GM23248 (cell line): ENCODE results near the gene TEX53. TPM values are rescaled to one million over a fixed set of nuclear protein-coding genes. Genes with fewer than 3 reads are reported as not detected.
A peak's percentile ranks its signal among the peaks of the same experiment; 100 is the strongest.

Experiments
- DNase-seq: peaks from one replicate; pipeline ENCODE4 v3.0.0-alpha.2; 2015
- H2AFZ ChIP-seq: fragments of 200-600 bp; sonication (generic); 2 replicates; pipeline ENCODE4 v1.6.1; 2016; ENCODE audit warnings: antibody characterized with exemption
- H3F3A ChIP-seq: fragments of 200-600 bp; sonication (generic); 2 replicates; pipeline ENCODE4 v1.6.1; 2016; ENCODE audit warnings: mild to moderate bottlenecking, antibody characterized with exemption, mixed run types; ENCODE audit not compliant: insufficient read depth
- H3K27ac ChIP-seq: fragments of 200-600 bp; sonication (generic); 2 replicates; pipeline ENCODE4 v1.5.1; 2016; ENCODE audit warnings: mild to moderate bottlenecking
- H3K27me3 ChIP-seq: fragments of 200-600 bp; sonication (generic); replicated peaks from 2 replicates; pipeline ENCODE4 v1.6.1; 2016; ENCODE audit warnings: mild to moderate bottlenecking; ENCODE audit not compliant: insufficient read depth
- H3K36me3 ChIP-seq: fragments of 200-600 bp; sonication (generic); 2 replicates; pipeline ENCODE4 v1.6.1; 2016; ENCODE audit warnings: low read depth, mild to moderate bottlenecking
- H3K4me1 ChIP-seq: fragments of 200-600 bp; sonication (generic); 2 replicates; pipeline ENCODE4 v1.6.1; 2016; ENCODE audit warnings: mild to moderate bottlenecking; ENCODE audit not compliant: insufficient read depth
- H3K4me2 ChIP-seq: fragments of 200-600 bp; sonication (generic); one replicate; pipeline ENCODE4 v1.6.1; 2016; ENCODE audit warnings: mild to moderate bottlenecking; ENCODE audit not compliant: unreplicated experiment
- H3K4me3 ChIP-seq: fragments of 200-600 bp; sonication (generic); 2 replicates; pipeline ENCODE4 v1.5.1; 2016; ENCODE audit warnings: mild to moderate bottlenecking
- H3K79me2 ChIP-seq: fragments of 200-600 bp; sonication (generic); 2 replicates; pipeline ENCODE4 v1.6.1; 2016; ENCODE audit warnings: mild to moderate bottlenecking; ENCODE audit not compliant: insufficient read depth
- H3K9ac ChIP-seq: fragments of 200-600 bp; sonication (generic); 2 replicates; pipeline ENCODE4 v1.6.1; 2016; ENCODE audit warnings: mild to moderate bottlenecking
- H3K9me2 ChIP-seq: fragments of 200-600 bp; sonication (generic); 2 replicates; pipeline ENCODE4 v1.6.1; 2016; ENCODE audit warnings: mixed run types, mild to moderate bottlenecking, moderate library complexity; ENCODE audit not compliant: insufficient read depth
- H3K9me3 ChIP-seq: fragments of 200-600 bp; sonication (generic); one replicate; pipeline ENCODE4 v1.6.1; 2017; ENCODE audit warnings: low read depth
- H4K20me1 ChIP-seq: fragments of 200-600 bp; sonication (generic); 2 replicates; pipeline ENCODE4 v1.6.0; 2016; ENCODE audit not compliant: insufficient read depth
- EZH2 ChIP-seq: fragments of 200-600 bp; sonication (generic); IDR thresholded peaks from 2 replicates; pipeline ENCODE4 v1.6.1; 2018; ENCODE audit warnings: antibody characterized with exemption, mild to moderate bottlenecking; ENCODE audit not compliant: insufficient read depth, poor library complexity, severe bottlenecking
- EZH2phosphoT487 ChIP-seq: fragments of 200-600 bp; sonication (generic); IDR thresholded peaks from 2 replicates; pipeline ENCODE4 v1.6.1; 2018; ENCODE audit warnings: antibody characterized with exemption, moderate library complexity, mild to moderate bottlenecking, low read depth; ENCODE audit not compliant: insufficient read depth
- WGBS, 2 experiments: methylation state at CpG; one replicate each; pipeline ENCODE4 v1.1.6; 2015 to 2017; ENCODE audit warnings: low lambda C conversion rate in 2 of 2, low coverage in 1 of 2; ENCODE audit errors: missing lambda C conversion rate in 2 of 2; 5-methylcytosine and 5-hydroxymethylcytosine counted together
- in situ Hi-C: fragments of 300-500 bp; cut with MboI; formaldehyde crosslinking; loops from 2 replicates; pipeline ENCODE4 v1.15.0; 2020
- polyA plus RNA-seq: library from polyadenylated mRNA; unstranded; fragments of >200 nt; fragmentation: Nextera tagmentation; extraction: Ambion mirVana; gene quantifications from 2 replicates; pipeline ENCODE4 v1.2.1, GENCODE V29; 2016
- total RNA-seq: library from RNA; depleted of rRNA; stranded (reverse); fragments of >200 nt; shearing (Covaris generic); gene quantifications from 2 replicates; pipeline ENCODE4 v1.2.3, GENCODE V29; 2014

TEX53 gene
- total and polyA plus RNA-seq, 2 experiments from 2014 or later = not detected

- peak overlapping the region; percentile 28 for H2AFZ ChIP-seq
- H3K4me2 ChIP-seq = peak overlapping the region; percentile 27
- no peaks in the 10 kb centered on the region for H3K9me2 ChIP-seq
- H3K27me3 ChIP-seq = no peaks in the 10 kb centered on the region
- TF ChIP-seq EZH2phosphoT487 (no peak), EZH2 (no peak)
- peak overlapping the region; percentile 90 for H3K27ac ChIP-seq
- DNase-seq = peak; percentile 86
- whole genome bisulfite sequencing, 2 experiments = 6 to 9% methylated on average over 2 of the region's 2 CpGs
- no peak overlapping the region for H3K4me3 ChIP-seq
- H3K79me2 ChIP-seq = no peaks in the 10 kb centered on the region
- H3K9ac ChIP-seq = peak overlapping the region; percentile 74
- H4K20me1 ChIP-seq = no peaks in the 10 kb centered on the region
- no peaks in the 10 kb centered on the region for H3K36me3 ChIP-seq
- peaks cover 21% of the 10 kb centered on the region for H3F3A ChIP-seq
- in situ Hi-C loops = loop anchor here (10.0 kb wide), 2 partner anchors 218 to 248 kb away; no protein-coding TSS in a partner anchor
- H3K9me3 ChIP-seq = no peaks in the 10 kb centered on the region
- peaks cover 13% of the 10 kb centered on the region for H3K4me1 ChIP-seq
Observed at GRCh38 chr9:114652776-114653555, 4.6 kb downstream of the TEX53 start.

GRCh38 chr9:114643896-114644295 lies 13.7 kb downstream of the TEX53 start:
- WGBS, 2 experiments = 79 to 81% methylated on average over 5 of the region's 5 CpGs
- Histone ChIP-seq H3K27ac (no peak overlapping the region), H2AFZ (no peak overlapping the region), H3K9ac (no peak overlapping the region), H3K9me2 (no peaks in the 10 kb centered on the region), H3K4me1 (no peaks in the 10 kb centered on the region), H3K27me3 (no peaks in the 10 kb centered on the region), H3K36me3 (peaks cover 6% of the 10 kb centered on the region; the same call in 1 of the 2 replicates), H3K9me3 (no peaks in the 10 kb centered on the region), H3K4me3 (no peak overlapping the region), H3K79me2 (no peaks in the 10 kb centered on the region), H4K20me1 (no peaks in the 10 kb centered on the region), H3F3A (no peaks in the 10 kb centered on the region), H3K4me2 (no peak overlapping the region)
- TF ChIP-seq EZH2 (no peak), EZH2phosphoT487 (no peak)
- DNase-seq = no peak
- in situ Hi-C loops = no loop called here

DNA sequence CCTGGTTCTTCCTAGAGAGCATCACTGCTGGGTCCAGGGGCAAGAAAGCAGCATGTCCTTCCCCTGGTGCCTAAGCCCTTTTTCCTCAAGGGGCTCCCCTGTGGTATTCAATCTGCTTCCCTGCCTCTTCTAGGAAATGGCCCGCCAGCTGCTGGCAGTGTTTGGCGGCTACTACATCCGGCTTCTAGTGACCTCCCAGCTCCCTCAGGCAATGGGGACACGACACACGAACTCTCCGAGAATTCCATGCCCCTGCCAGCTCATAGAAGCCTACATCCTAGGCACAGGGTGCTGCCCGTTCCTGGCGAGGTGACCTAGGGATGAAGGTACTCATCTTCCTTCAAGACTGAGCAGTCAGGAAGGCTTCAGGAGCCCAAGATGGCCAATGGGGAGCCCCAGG lies 14.6 kb downstream of the TEX53 start:
- in situ Hi-C loops = no loop called here

DNA sequence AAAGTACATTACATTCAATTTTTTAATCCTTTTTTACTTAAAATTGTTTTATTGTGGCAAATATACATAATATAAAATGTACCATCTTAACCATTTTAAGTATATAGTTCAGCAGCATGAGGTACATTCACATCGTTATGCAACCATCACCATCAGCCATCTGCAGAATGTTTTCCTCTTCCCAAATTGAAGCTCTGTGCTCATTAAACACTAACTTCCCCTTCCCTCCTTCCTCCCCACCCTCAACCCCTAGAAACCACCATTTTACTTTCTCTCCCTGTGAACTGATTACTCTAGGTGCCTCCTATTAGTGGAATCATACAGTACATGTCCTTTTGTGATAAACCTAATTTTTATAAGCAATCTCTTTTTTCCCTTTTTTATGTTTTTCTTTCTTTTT lies 15.6 kb downstream of the TEX53 start:
- TF ChIP-seq EZH2 = no peak
- no peak for TF ChIP-seq EZH2phosphoT487
- in situ Hi-C loops = no loop called here

More for the DNA sequence above, 14.6 kb downstream of the TEX53 start:
- Histone ChIP-seq H3K4me3 (no peak overlapping the region), H4K20me1 (no peaks in the 10 kb centered on the region), H3K27me3 (no peaks in the 10 kb centered on the region), H3K79me2 (no peaks in the 10 kb centered on the region), H3K36me3 (peaks cover 6% of the 10 kb centered on the region; the same call in 1 of the 2 replicates), H3K9ac (no peak overlapping the region), H3K9me3 (no peaks in the 10 kb centered on the region), H3K4me2 (no peak overlapping the region), H2AFZ (no peak overlapping the region), H3F3A (no peaks in the 10 kb centered on the region), H3K27ac (no peak overlapping the region), H3K9me2 (no peaks in the 10 kb centered on the region), H3K4me1 (no peaks in the 10 kb centered on the region)
- TF ChIP-seq EZH2 = no peak
- TF ChIP-seq EZH2phosphoT487 = no peak
- no peak for DNase-seq
- 89 to 93% methylated on average over 8 of the region's 8 CpGs for WGBS, 2 experiments

More for the DNA sequence above, 15.6 kb downstream of the TEX53 start:
- no peak overlapping the region for H3K4me2 ChIP-seq
- no peak overlapping the region for H2AFZ ChIP-seq
- no peaks in the 10 kb centered on the region for H3K9me2 ChIP-seq
- H3K79me2 ChIP-seq = no peaks in the 10 kb centered on the region
- DNase-seq = no peak
- no peak overlapping the region for H3K27ac ChIP-seq
- H3K4me1 ChIP-seq = no peaks in the 10 kb centered on the region
- H3K9ac ChIP-seq = no peak overlapping the region
- no peaks in the 10 kb centered on the region for H4K20me1 ChIP-seq
- no peak overlapping the region for H3K4me3 ChIP-seq
- H3K27me3 ChIP-seq = no peaks in the 10 kb centered on the region
- H3K36me3 ChIP-seq = peaks cover 6% of the 10 kb centered on the region; the same call in 1 of the 2 replicates
- no peaks in the 10 kb centered on the region for H3K9me3 ChIP-seq
- WGBS, 2 experiments = 98 to 100% methylated on average over 1 of the region's 1 CpG
- H3F3A ChIP-seq = no peaks in the 10 kb centered on the region
